HepG2 (cell line): ENCODE data around the gene SMTNL1. TPM values are rescaled to one million over a fixed set of nuclear protein-coding genes. Genes with fewer than 3 reads are reported as not detected.
A peak's percentile ranks its signal among the peaks of the same experiment; 100 is the strongest.

Source experiments
- CEBPG ChIP-seq: IDR thresholded peaks from 2 replicates; pipeline ENCODE4 v1.6.1; 2016
- HNF1A ChIP-seq, 2 experiments: sonication (generic) in 1 of 2; formaldehyde crosslinking in 1 of 2; IDR thresholded peaks; 2 replicates each; pipeline versions ENCODE4 v1.4.0 to v1.6.1; 2016 to 2020; ENCODE audit warnings: borderline replicate concordance in 1 of 2, low read depth in 1 of 2, mild to moderate bottlenecking in 1 of 2, missing genetic modification reagents in 1 of 2
- HNF4A ChIP-seq: sonication (generic); formaldehyde crosslinking; IDR thresholded peaks from 2 replicates; pipeline ENCODE4 v1.4.0; 2020; ENCODE audit warnings: missing genetic modification reagents
- HNRNPH1 ChIP-seq: fragments of 200-400 bp; formaldehyde crosslinking; optimal IDR thresholded peaks from 2 replicates; pipeline ENCODE3; 2017; ENCODE audit warnings: mild to moderate bottlenecking, low read depth, low read length
- KIAA2018 ChIP-seq: sonication (generic); formaldehyde crosslinking; IDR thresholded peaks from 2 replicates; pipeline ENCODE4 v1.5.0; 2020; ENCODE audit warnings: mild to moderate bottlenecking, missing genetic modification reagents, borderline replicate concordance
- KLF16 ChIP-seq, 2 experiments: sonication (generic) in 1 of 2; formaldehyde crosslinking in 1 of 2; IDR thresholded peaks; 2 replicates each; pipeline versions ENCODE4 v1.6.1 to v1.8.0; 2016 to 2023; ENCODE audit warnings: missing genetic modification reagents in 2 of 2, missing compliant biosample characterization in 1 of 2
- MAZ ChIP-seq, 2 experiments: sonication (generic) in 1 of 2; formaldehyde crosslinking in 1 of 2; IDR thresholded peaks; 2 replicates each; pipeline versions ENCODE4 v1.5.0 to v1.6.1; 2012 to 2020; ENCODE audit warnings: low read depth in 2 of 2, mild to moderate bottlenecking in 2 of 2, borderline replicate concordance in 1 of 2, improper control_type of control experiment in 1 of 2, low read length in 1 of 2, missing genetic modification reagents in 1 of 2, moderate library complexity in 1 of 2
- MLX ChIP-seq: IDR thresholded peaks from 2 replicates; pipeline ENCODE4 v1.6.1; 2016
- NFE2L2 ChIP-seq: fragments of 150-350 bp; IDR thresholded peaks from 2 replicates; pipeline ENCODE4 v1.6.1; 2014; ENCODE audit warnings: low read length
- SOX13 ChIP-seq, 3 experiments: fragments of 450-650 bp in 1 of 3; sonication (generic) in 1 of 3; formaldehyde crosslinking in 1 of 3; IDR thresholded peaks in 2 of 3; conservative IDR thresholded peaks in 1 of 3; 2 replicates each; pipeline versions ENCODE4 v1.5.0 to v1.6.1; 2016 to 2020; ENCODE audit warnings: antibody characterized with exemption in 1 of 3, mild to moderate bottlenecking in 1 of 3, missing compliant biosample characterization in 1 of 3, missing genetic modification reagents in 1 of 3, moderate library complexity in 1 of 3
- ZNF232 ChIP-seq: sonication (generic); formaldehyde crosslinking; IDR thresholded peaks from 2 replicates; pipeline ENCODE4 v1.4.0; 2020; ENCODE audit warnings: missing genetic modification reagents, borderline replicate concordance
- polyA plus RNA-seq, 8 experiments: library from polyadenylated mRNA; depleted of rRNA in 3 of 8; stranded (reverse) in 7 of 8; unstranded in 1 of 8; fragments of >200 nt; fragmentation: Illumina TruSeq in 4 of 8; extraction: Trizol in 4 of 8; gene quantifications; 2 replicates each; pipeline versions ENCODE4 v1.2.1 to v1.2.3, GENCODE V29; 2011 to 2016; ENCODE audit warnings: low read depth in 4 of 8, missing spikeins in 1 of 8, mixed read lengths in 1 of 8; ENCODE audit not compliant: insufficient read depth in 1 of 8
- total RNA-seq, 5 experiments: library from RNA; depleted of rRNA; stranded (reverse); fragments of >200 nt; fragmentation: Illumina TruSeq; extraction: Trizol; gene quantifications; 2 replicates each; pipeline ENCODE4 v1.2.3, GENCODE V29; 2016; ENCODE audit warnings: low read depth in 1 of 5

Gene SMTNL1
- total and polyA plus RNA-seq, 2 of the 13 experiments (the other 11 are each of a cell fraction or from before 2014, with no cell fraction given), result 0.04 TPM; not detected in 1

- TF ChIP-seq HNF1A (IDR thresholded peaks at IDR 0.05; ENCODE audit: low read depth), result 0 out of 2 replicates have a peak, but pooled peaks have one; percentile 39
- peak; percentile 12; the same call in 1 of the 2 replicates for TF ChIP-seq HNF1A (CRISPR knock-in tag; IDR thresholded peaks at IDR 0.05; ENCODE audit: borderline replicate concordance)
- peak; percentile 74 for TF ChIP-seq SOX13 (IDR thresholded peaks at IDR 0.05)
- peak in 1 of 2 experiments; percentile 91; a peak in 2 of 4 replicates for TF ChIP-seq SOX13 (CRISPR knock-in tag; conservative IDR thresholded peaks at IDR 0.05 in 1 of 2, IDR thresholded peaks at IDR 0.05 in 1 of 2)
- peak; percentile 95 for TF ChIP-seq HNF4A (CRISPR knock-in tag)
- TF ChIP-seq MAZ (IDR thresholded peaks at IDR 0.05; ENCODE audit: borderline replicate concordance, low read depth, low read length), result peak; percentile 38; the same call in 1 of the 2 replicates
- peak; percentile 54; the same call in 1 of the 2 replicates for TF ChIP-seq MAZ (CRISPR knock-in tag; IDR thresholded peaks at IDR 0.05; ENCODE audit: low read depth)
- TF ChIP-seq KLF16 (CRISPR knock-in tag; IDR thresholded peaks at IDR 0.05), result peak in 1 of 2 experiments; percentile 34; a peak in 1 of 4 replicates
- peak; percentile 78 for TF ChIP-seq CEBPG (CRISPR knock-in tag)
- no peak for TF ChIP-seq NFE2L2
- peak; percentile 9; the same call in 1 of the 2 replicates for TF ChIP-seq MLX (CRISPR knock-in tag)
- TF ChIP-seq KIAA2018 (CRISPR knock-in tag), result 0 out of 2 replicates have a peak, but pooled peaks have one; percentile 31
- no peak; the same call in 1 of the 2 replicates for TF ChIP-seq ZNF232 (CRISPR knock-in tag)
- TF ChIP-seq HNRNPH1, result no peak
These were observed 39.8 kb upstream of the SMTNL1 start (continued) for GRCh38 chr11:57497303-57498247.
